ENCODE measurements around the gene COMMD3.

The COMMD3 gene

DNA sequence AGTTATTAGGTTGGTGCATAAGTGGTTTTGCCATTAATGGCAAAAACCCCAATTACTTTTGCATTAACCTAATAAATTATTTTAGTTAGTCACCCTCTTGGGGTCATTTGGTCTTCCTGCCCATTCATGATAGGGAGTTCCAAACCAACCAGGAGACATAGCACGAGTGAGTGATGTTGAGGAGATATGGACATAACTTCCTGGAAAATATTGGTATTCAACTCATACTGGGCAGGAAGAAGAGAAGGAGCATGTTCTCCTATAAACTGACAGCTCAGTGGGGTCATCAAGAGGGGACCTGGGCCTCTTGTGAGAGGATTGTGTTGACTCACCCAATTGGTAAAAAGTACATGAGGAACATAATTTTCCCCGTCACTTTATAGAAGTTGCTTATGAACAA lies 52.8 kb downstream of the COMMD3 start:
- no peak for DNase-seq

DNA sequence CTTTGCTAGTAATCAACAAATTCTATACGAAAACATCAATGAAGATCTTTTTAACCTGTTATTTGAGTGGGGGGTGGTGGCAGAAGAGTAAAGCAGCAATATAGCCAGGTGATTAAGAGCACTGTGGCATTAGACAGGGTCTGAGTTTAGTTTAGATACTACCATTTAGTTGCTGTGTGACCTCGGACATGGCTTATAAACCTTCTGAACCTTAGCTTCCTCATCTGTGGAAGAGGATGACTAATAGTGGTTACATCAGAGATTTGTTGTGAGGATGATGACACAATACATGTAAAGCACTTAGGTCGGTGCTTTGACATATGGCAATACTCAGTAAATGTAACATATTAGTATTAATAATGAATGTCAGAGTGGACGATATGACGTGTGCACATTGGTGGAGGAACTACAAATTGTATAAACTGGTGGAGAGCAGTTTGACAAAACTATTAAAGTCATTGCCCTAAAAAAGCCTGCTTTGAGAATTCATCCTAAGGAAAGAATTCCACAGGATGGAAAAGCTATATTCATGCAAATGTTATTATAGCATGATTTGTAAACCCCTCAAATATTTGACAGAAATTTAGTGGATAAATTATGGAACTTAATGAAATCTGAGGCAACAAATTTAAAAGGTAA lies 53.4 kb downstream of the COMMD3 start:
- DNase-seq: no peak
